AG09319 (cell line): ENCODE results near the gene CCDC137.

Experiments used
- DNase-seq: peaks from one replicate; pipeline ENCODE4 v3.0.0-alpha.2; 2010; ENCODE audit warnings: low read depth; ENCODE audit errors: extremely low read depth
- TF ChIP-seq, protein P1 (sequence below): IDR thresholded peaks from 2 replicates; pipeline ENCODE4 v1.5.1; 2011; ENCODE audit warnings: low read depth, mild to moderate bottlenecking, inconsistent platforms, low read length, moderate library complexity

The CCDC137 gene

DNA sequence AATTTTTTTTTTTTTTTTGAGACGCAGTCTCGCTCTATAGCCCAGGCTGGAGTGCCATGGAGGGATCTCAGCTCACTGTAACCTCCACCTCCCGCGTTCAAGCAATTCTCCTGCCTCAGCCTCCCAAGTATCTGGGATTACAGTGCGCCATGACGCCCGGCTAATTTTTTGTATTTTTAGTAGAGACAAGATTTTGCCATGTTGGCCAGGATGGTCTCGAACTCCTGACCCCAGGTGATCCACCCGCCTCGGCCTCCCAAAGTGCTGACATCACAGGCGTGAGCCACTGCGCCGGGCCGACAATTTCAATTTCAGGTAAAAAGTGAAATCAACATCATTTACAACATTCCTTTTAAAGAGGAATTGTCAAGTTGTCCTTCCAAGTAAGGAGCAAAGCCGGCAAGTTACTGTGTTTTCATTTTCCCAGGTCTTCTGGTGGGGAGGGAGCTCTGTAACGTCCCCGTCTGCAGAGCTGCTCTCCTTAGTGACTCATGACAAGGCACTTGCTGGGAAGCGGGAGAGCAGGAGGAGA, 30.5 kb upstream of the CCDC137 start:
- DNase-seq = peak; percentile 2
- TF ChIP-seq, protein P1, sequence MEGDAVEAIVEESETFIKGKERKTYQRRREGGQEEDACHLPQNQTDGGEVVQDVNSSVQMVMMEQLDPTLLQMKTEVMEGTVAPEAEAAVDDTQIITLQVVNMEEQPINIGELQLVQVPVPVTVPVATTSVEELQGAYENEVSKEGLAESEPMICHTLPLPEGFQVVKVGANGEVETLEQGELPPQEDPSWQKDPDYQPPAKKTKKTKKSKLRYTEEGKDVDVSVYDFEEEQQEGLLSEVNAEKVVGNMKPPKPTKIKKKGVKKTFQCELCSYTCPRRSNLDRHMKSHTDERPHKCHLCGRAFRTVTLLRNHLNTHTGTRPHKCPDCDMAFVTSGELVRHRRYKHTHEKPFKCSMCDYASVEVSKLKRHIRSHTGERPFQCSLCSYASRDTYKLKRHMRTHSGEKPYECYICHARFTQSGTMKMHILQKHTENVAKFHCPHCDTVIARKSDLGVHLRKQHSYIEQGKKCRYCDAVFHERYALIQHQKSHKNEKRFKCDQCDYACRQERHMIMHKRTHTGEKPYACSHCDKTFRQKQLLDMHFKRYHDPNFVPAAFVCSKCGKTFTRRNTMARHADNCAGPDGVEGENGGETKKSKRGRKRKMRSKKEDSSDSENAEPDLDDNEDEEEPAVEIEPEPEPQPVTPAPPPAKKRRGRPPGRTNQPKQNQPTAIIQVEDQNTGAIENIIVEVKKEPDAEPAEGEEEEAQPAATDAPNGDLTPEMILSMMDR = no peak

DNA sequence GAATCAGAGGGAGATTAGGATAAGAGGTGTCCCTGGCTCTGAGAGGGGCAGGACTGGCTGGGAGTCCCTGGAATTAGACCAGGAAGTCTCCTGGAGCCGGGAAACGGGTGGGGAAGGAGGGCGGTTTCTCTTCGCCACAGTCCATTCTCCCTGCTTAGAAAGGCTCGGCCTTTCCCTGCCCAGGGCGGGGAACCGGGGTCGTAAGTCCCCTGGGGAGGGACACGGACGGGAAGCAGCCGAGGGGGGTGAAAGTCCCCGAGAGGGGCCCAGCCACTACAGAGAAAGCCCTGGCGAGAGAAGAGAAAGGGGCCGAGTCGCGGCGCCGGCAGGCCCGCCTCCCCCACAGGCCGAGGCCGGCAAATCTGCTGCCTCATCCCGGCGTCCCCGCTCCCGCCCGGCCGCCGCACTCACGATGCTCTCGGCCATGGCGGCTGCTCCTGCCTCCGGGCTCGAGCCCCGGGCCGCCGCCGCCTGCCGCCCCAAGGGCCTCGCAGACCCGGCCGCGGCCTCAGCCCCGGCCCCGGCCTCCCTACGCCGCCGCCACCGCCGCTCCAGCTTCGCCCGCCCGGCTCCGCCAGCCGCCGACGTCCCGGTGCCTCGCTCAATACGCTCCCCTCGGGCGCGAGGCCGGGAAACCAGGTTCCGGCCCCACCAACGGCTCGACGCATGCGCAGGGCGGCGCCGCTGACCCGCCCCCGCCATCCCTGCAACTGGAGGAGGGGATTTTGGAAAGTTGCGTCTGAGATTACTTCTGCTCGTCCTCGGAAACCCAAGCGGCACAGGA, 29.8 kb upstream of the CCDC137 start, which contains the start of the genes NPLOC4 and TSPAN10:
TSS of gene NPLOC4 (minus strand) at position 608 of the 784 bp plus-strand sequence. CDS start at position 426, 182 bp downstream.
TSS of gene TSPAN10 (plus strand) at position 692 of the 784 bp plus-strand sequence. CDS start 5,217 bp downstream, outside the sequence.
- TF ChIP-seq, protein P1 = no peak
- DNase-seq = peak; percentile 59

DNA sequence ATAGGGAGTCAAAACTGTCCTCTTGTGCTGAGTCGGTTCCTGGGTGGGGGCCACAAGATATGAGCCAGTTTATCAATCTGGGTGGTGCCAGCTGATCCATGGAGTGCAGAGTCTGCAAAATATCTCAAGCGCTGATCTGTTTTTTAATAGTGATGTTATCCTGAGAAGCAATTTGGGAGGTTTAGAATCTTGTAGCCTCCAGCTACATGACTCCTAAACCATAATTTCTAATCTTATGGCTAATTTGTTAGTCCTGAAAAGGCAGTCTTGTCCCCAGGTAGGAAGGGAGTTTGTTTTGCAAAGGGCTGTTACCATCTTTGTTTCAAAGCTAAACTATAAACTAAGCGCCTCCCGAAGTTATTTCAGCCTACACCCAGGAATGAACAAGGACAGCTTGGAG, 27.9 kb upstream of the CCDC137 start:
- TF ChIP-seq, protein P1 = no peak
- no peak for DNase-seq

DNA sequence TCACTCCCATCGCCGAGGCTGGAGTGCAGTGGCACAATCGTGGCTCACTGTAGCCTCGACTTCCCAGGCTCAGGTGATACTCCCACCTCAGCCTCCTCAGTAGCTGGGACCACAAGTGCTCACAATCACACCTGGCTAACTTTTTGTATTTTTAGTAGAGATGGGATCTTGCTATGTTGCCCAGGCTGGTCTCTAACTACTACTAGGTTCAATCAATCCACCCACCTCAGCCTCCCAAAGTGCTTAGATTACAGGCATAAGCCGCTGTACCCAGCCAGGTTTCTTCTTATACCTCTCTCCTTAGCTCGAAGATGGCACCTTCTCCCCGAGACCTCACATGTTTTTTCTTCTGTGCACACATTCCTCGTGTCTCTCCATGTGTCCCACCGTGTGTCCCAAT, 26.5 kb upstream of the CCDC137 start:
- no peak for DNase-seq
- TF ChIP-seq, protein P1 = no peak

DNA sequence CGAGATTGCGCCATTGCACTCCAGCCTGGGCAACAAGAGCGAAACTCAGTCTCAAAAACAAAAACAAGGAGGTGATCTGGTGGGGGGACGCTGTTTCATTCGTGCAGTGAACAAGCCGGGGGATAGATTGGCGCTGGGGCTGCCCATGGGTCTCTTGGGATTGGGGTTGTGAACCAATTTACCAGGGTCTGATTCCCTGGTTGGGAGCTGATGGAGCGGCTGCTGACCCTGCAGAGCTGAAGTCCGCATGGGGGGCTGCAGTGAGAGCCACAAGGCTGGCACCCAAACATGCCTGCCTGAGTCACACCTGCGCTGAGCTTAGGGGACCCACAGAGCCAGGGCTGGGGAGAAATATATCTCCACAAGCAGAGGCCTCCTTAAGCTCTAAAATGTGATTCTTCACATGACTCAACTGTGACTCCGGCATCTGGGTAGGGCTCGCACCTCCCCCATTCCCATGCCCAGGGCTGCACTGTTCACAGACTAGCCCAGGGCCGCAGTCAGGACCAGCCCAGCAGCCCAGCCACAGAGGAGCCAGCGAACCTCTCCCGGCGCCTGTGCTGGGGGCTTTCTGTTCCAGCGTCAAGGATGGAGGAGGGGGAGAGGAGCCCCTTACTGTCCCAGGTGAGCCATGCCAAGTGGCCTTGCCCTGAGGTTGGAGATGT, 24.6 kb upstream of the CCDC137 start:
- TF ChIP-seq, protein P1 = no peak
- DNase-seq = no peak

DNA sequence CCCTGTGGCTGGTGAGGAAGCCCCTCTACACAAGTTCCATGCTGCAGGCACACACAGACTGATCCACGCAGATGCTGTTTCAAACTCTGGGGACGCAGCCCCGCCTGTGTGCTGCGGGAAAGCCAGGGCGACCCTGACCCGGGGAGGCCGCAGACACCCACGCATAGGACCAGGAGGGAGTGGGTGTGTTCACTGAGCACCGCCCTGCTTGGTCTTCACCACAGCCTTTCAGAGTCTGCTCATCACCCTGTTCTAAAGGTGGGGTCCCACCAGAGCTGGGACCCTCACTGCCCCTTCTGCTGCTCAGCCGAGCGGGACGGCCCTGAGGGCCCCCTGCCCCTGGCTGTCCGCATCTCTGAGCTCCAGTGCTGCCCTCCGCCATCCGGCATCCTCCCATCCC, 22.0 kb upstream of the CCDC137 start:
- TF ChIP-seq, protein P1 = no peak
- no peak for DNase-seq
